GM21447 (cell line): ENCODE measurements around the gene CDH24.
"Not testable (repeated sequence)": the region's sequence is repeated elsewhere in the genome, so short reads cannot be mapped to it uniquely, and the experiment has no call there.

Experiments used
- ATAC-seq: cut with Tn5 transposase; IDR thresholded peaks from one replicate; pipeline ENCODE4 v1.9.1; 2021; ENCODE audit not compliant: unreplicated experiment

CDH24 gene

DNA sequence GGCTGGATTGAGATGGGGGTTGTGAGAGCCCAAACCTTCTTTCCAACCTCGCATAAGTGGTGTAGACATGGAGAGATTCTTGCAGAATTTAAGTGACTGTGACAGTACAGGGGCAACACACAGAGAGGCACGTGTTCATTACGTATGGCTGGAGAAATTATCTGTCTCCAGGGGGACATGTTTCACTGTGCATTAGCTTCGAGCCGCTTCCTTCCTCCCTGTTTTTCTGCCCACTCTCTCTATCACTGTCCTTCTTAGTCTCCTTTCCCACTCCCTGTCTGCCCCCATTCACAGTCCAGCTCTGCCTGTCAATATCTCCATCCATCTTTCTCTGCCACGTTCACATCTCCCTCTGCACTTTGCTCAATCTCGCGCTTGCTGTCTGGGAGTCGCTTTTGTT lies 35.9 kb downstream of the CDH24 start:
- no peak for ATAC-seq

DNA sequence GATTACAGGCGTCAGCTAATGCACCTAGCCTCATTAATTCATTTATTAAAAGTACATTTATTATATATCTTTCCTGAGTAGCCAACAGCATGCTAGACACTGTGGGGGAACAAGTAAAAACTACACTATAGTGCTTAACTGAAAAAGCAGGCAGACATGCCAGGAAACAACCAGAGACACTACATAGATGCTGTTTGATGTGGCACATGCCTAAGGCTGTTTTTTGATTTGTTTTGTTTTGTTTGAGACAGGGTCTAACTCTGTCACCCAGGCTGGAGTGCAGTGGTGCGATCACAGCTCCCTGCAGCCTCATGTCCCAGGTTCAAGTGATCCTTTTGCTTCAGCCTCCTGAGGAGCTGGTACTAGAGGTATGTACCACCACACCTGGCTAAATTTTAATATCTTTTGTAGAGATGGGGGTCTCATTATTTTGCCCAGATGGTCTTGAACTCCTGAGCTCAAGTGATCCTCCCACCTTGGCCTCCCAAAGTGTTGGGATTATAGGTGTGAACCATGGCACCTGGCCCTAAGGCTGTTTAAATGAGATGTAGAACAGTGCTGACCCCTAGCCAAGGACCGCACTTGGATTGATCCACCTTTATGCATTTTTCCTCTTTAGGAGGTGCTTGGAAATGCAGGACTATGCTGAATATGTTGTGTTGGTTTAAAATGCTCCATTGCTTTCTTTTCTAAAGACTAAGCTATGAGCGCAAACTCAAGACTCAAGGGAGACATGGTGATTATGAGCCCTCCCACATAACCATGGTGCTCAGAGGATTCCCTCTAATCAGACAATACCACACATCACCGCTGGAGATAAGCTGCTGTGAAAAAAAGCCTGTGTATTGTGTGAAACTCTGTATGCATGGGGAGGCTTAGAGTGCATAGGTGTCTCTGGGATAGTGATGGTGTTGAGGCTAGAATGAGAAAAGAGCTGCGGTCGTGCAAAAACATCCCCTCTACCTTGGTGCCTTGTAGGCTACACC lies 36.9 kb downstream of the CDH24 start:
- ATAC-seq, result no peak

DNA sequence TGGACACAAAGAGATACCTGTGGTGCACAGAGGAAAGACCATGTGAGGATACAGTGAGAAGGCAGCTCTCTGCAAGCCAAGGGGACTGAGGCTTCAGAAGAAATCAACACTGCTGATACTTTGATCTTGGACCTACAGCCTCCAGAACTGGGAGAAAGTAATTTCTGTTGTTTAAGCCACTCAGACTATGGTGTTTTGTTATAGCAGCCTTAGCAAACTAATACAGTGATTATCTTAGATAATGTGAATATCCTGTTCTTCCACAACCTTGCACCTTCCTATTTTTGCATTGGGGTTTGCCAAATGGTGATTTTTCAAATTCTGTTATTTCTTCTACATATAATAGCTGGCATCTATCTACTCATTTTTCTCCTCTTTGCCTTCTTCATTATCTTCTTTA lies 39.2 kb downstream of the CDH24 start:
- ATAC-seq, result no peak

DNA sequence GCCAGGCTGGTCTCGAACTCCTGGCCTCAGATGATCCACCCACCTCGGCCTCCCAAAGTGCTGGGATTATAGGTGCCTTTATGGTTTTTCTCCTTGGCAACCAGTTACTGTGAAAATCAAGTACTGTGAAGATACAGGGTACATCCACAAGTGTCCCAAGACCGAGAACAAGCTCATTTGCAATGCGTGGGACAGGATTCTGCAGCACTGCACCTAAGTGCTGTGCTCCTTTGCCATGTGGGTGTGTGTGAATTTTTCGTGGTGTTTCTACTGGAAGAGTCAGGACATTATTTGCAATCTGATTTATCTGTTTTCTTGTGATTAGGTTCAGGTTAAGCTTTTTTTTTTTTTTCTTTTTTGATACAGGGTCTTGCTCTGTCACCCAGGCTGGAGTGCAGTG lies 40.2 kb downstream of the CDH24 start:
- ATAC-seq, result no peak

DNA sequence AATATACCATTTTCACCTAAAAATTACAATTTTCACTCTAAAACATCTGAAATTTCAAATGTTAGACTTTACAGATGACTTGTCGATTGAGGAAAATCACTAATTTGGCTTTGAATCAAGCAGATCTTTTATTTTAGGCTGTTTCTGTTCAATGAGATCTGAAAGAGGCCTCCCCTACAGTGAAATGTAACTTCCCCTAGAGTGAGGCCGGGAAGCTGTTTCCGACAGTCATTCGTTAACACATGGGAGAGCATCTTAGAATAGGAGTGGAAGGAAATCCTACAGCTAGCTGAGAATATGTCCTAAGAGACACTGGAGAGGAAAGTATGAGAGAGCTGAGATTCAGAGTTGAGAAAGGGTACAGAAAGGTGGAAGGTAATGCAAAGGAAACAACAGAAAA lies 41.7 kb downstream of the CDH24 start:
- no peak for ATAC-seq

DNA sequence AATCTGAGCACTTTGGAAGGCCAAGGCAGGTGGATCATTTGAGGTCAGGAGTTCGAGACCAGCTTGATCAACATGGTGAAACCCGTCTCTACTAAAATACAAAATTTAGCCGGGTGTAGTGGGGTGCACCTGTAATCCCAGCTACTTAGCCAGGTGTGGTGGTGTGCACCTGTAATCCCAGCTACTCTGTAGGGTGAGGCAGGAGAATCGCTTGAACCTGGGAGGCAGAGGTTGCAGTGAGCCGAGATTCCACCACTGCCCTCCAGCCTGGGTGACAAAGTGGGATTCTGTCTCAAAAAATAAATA lies 43.6 kb downstream of the CDH24 start:
- ATAC-seq, result not testable (repeated sequence)

DNA sequence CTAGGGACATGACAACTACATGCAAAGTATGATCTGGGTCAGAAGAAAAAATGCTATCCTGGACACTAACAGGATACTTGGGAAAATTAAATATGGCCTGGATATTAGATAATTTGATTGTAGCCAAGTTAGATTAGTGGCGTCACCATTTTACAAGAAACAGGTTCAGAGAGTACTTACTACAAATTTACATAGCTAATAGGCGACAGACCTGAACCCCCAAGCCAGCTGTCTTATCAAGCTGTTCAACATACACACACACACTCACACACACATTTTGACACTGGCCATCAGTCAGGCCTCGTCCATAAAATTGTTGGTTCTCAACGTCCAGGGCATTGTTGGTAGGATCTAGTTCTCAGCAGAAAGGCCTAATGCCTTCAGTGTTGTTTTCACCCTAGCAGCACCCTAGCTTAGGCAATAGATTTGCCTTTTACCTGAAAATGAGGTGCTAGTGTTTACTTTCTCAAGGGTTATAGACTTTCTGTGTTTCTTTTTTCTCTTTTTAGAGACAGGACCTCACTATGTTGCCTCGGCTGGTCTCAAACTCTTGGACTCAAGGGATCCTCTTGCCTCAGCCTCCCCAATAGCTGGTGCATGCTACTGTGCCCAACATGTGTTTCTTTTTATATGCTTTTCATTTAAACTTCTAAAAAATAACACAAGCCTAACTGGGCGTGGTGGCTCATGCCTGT lies 44.1 kb downstream of the CDH24 start:
- no peak for ATAC-seq

DNA sequence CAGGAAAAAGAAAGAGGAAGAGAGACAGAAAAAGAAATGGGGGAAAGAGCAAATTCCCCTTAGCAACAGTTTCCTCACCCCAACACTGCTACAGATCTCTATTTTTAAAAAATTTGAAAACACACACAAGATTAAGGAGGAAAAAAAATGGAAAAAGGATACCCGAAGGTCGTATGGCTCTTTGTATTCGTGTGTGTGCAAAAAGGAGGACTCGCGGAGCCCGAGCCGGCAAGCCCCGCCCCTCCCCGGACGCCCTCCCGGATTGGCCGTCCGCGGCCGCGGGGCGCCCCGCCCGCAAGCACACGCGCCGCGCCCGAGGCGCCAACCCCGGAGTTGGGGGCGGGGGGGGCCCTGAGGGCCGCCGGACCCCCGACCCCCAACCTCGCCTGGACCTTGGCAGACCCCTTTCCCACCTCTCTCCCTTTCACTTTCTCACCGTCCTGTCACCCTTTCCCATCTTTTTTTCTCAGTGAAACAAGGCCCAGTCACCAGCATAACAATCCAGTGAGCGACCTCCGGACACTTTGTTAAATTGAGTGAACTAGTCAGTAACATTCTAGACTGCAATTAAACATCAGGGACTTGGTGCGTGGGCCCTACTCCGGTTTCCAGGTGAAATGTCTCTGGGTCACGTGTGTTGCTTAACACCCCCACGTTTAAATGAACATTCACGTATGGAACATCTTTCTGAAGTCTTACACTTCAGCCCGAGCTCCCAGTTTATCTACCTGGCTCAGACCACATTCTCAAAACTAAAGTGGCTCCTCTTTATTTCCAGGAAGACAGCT lies 47.2 kb downstream of the CDH24 start, which contains the start of gene C14orf93:
C14orf93 (minus strand) TSS at position 205 of the 788 bp plus-strand sequence. CDS start 11,120 bp downstream, outside the sequence.
- ATAC-seq, result no peak

DNA sequence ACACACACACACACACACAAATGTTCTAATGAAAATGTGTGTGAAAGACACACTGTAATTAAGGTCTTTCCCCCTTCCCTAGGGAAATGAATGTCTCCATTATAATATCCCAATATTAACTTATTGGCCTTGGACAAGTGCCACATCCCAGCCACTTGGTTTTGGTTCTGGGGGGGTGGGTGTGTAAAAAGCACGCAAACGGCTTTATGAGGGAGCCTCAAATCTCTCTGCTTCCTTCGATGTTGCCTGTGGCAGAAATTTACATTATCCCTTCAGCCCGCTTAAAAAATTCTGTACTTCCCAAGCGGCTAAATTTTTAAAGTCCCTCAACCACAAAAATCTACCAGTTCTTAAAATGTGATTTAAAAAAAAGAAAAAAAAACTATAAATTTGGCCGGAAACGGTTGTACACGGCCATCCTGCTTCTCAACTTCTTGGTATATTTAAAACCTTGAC lies 47.8 kb downstream of the CDH24 start:
- no peak for ATAC-seq

DNA sequence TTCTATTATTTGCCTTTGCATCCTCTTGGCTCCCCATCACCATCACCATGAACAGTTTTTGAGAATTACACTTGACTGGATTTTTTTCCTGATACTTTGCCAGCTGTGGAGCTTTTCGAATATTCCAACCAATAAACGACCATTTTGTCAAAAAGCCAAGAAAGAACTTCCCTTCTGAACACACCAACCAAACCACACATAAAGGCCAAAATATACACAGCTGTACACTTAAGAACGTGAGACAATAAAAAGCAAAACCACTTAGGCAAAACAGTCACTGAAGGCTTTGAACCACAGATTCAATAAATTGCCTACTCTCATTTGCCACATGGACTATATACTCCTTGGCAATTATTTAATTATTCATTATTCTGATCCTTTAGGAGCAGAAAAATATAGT lies 48.5 kb downstream of the CDH24 start:
- no peak for ATAC-seq

DNA sequence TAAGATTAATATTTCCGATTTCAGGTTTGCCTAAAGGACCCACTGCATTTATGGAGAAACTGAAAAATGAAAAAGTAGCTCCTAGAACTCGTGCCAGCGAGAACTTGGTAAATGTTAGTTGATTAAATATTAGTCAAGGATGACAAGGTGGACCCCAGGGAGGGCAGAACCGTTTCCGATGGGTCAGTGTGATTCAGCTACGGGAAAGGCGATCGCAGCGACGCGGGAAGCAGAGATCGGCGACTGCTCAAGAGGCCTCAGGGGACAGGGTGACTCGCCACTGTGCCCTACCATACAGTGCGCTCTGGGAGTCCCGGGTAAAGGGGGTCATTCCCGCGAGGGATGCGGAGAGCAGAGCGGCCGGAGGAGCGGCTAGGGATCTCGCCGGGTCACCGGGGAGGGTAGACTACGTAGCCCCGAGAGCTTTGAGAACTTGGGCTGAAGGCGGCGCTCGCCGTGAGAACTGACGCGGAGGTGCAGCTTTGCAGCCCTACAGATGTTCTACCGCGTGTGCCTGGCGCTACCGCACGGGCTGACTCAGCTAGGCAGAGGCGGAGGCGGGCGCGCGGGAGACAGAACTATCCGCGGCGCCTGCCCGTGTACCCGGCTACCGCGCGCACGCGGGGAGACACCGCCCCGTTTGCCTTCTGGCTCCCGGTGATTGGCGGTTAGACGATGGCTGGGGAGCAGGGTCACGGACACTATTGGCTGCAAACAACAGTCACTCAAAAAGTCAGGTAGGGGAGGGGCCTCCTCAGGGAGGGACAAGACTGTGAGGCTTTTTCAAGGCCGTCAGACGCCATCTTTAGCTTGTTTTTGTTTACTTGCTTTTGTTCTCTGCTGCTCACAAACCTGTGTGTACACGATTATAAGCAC lies 50.5 kb downstream of the CDH24 start:
- peak; percentile 97 for ATAC-seq

DNA sequence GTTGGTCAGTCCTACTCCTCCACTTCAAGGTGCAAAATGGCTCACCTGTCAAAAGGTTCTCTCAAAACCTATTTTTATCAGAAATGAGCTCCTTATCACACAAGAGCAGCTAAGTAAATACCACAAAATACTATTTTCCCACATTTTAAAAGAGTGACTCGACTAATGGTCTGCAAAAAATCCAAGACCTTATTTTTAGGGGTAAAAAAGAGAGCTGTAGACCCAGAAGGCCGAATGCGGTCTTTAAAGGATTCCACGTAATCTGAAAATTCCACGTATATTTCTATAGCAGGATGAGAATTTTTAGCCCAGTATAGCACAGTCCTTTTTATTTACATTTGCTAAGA lies 51.2 kb downstream of the CDH24 start:
- ATAC-seq, result no peak

DNA sequence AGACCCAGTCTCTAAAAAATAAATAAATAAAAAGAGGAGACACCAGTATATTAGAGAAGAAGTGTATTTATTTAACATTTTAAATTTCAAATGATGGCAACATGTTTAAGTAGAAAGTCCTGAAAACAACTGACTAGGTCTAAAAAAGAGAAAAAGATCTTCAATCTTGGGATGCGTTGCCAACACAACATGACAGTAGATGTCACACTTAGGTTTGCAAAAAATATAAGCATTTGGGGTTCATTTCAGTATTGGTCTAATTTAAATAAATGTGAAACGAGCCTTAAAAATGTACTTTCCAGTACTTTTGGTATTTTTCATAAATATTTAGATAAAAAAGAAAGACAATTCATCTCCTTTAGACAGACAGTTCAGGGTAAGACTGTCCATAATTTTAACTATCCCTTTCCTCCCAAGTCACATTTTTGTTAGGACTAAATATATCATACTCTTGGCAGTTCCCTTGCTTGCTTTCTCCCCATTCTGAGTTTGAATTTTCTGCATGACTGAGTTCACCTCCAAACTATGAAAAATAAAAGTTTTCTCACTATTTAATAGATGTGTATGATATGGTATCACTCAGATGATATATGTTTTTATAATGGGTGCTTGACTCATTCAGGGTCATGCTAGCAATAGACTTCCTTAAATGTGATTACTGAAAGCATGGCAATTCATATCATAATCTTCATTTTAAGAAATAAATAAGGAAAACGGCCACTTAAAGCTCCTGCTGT lies 51.7 kb downstream of the CDH24 start:
- no peak for ATAC-seq

DNA sequence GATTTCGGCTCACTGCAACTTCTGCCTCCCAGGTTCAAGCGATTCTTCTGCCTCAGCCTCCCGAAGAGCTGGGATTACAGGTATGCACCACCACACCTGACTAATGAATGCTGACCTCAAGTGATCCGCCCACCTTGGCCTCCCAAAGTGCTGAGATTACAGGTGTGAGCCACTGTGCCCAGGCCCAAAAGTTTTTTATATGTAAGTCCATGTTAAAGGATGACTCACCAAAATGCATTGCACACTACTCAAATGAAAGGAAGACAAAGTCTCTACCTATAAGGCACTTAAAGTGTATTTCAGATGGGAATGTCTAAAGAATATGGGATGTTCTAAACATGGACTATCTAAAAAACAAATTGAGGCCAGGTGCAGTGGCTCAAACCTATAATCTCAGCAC lies 53.0 kb downstream of the CDH24 start:
- not testable (repeated sequence) for ATAC-seq

DNA sequence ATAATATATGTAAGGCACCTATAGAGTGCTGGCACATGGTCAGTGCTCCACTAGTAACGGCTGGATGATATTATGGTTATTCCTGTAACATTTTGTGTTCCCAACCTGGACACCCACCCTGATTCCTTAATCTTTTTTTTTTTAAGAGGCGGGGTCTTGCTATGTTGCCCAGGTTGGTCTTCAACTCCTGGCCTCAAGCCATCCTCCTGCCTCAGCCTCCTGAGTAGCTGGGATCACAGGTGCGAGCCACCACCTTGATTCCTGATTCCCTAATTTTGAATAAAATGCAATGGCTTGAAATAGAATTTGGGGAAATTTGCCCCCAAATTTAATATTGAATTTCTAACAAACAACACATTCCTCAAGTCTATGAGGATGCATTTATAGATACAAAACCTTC lies 54.7 kb downstream of the CDH24 start:
- ATAC-seq, result no peak

DNA sequence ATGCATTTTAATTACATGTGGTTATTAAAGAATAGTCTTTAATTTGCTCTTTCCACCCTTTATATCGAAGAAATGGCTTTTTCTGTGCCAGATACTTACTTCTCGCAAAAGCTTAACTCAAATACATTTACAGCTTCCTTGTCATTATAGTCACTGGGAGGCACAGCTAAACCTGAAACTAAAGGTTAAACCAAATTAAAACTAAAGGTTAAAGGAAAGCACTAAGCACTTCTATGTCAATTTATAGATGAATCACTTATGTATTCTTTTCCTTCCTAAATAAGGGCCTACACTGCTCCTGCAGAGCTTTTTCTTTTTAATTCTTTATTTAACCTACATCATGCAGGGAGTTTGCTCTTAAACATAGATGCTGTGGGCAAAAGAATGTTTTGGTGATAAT lies 56.5 kb downstream of the CDH24 start:
- no peak for ATAC-seq

DNA sequence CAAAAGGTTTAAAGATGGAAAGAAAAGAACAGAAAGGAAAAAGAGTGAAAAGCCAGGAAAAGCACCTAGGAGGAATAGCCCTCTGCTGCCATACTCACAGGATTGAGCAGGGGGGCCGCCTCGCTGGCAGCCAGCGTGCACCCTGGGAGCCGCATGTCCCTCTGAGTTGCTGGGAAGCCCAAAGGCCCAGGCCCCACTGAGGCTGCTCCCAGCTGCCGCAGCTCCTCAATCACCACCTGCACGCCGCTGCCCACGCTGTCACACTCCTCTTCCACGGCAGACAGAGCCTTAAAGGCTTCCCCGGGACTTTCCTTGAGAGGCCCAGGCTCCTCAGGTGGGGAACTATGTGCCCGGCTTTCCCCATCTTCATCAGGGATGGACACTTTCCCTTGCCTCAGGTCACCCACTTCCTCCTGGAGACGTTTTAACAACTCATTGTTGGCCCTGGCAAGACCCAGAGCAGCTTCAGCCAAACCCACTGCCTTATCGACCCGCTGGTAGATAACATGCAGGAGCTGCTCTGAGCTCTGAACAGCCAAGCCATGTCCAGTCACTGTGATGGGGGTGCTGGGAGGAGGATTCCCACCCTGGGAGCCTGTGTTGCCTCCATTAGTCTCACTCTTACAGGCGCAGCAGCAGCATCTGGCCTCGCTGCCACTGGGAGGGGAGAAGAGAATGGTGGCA lies 58.8 kb downstream of the CDH24 start:
- no peak for ATAC-seq

DNA sequence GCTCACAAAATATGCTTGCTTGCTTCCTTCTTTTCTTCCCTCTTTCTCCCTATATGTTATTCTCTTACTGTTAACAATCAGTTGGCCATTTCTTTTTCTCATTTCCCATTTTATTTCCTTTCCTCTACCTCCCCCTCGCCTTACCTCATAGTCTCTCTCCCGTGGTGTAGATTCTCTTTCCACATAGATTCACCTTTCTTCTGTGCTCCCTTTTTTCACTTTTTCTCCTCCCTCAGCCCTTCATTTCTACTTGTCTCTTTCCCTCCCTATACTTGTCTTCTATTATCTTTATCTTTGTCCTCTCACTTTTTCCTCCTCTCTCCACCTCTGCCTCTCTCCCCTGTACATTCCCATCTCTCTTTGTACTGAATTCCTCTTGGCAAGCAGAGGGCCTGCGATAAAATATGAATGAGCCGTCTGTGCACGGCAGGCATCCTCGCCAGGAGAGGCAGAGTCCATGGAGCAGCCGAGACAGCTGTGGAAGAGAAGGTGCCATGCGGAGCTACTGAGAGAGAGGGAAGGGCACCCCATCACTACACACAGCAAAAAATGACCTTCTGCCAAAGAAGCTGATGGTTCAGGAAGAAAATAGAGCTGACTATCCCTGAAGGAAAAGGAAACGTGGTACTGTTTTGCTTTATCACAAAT lies 59.5 kb downstream of the CDH24 start:
- ATAC-seq, result no peak
